Sigmoid colon (tissue), 4 donors: ENCODE data around the gene RAB41.

ENCODE experiments used
- EP300 ChIP-seq, 4 donors: sonication (generic); formaldehyde crosslinking; IDR thresholded peaks; one replicate each; pipeline ENCODE4 v1.6.1; 2017; ENCODE audit warnings: antibody characterized with exemption in 4 of 4
- POLR2A ChIP-seq, 2 donors: fragments of 450-650 bp; IDR thresholded peaks; one replicate each; pipeline ENCODE4 v1.6.1; 2016; ENCODE audit warnings: antibody characterized with exemption in 2 of 2, mild to moderate bottlenecking in 2 of 2, moderate library complexity in 2 of 2
- TF ChIP-seq, protein P1 (sequence below), 4 experiments: fragments of 450-650 bp in 3 of 4; fragments of 200-600 bp in 1 of 4; IDR thresholded peaks; one replicate each; pipeline ENCODE4 v1.5.1; 2016 to 2019; ENCODE audit warnings: antibody characterized with exemption in 4 of 4, mild to moderate bottlenecking in 3 of 4, moderate library complexity in 2 of 4

- TF ChIP-seq, protein P1, sequence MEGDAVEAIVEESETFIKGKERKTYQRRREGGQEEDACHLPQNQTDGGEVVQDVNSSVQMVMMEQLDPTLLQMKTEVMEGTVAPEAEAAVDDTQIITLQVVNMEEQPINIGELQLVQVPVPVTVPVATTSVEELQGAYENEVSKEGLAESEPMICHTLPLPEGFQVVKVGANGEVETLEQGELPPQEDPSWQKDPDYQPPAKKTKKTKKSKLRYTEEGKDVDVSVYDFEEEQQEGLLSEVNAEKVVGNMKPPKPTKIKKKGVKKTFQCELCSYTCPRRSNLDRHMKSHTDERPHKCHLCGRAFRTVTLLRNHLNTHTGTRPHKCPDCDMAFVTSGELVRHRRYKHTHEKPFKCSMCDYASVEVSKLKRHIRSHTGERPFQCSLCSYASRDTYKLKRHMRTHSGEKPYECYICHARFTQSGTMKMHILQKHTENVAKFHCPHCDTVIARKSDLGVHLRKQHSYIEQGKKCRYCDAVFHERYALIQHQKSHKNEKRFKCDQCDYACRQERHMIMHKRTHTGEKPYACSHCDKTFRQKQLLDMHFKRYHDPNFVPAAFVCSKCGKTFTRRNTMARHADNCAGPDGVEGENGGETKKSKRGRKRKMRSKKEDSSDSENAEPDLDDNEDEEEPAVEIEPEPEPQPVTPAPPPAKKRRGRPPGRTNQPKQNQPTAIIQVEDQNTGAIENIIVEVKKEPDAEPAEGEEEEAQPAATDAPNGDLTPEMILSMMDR (IDR thresholded peaks at IDR 0.05): no peak
- TF ChIP-seq POLR2A (IDR thresholded peaks at IDR 0.05) (no peak), EP300 (IDR thresholded peaks at IDR 0.05) (no peak)
Observed at GRCh38 chrX:70262952-70263567, 18.9 kb upstream of the RAB41 start.
